ENCODE measurements around the gene FMR1.

The FMR1 gene

DNA sequence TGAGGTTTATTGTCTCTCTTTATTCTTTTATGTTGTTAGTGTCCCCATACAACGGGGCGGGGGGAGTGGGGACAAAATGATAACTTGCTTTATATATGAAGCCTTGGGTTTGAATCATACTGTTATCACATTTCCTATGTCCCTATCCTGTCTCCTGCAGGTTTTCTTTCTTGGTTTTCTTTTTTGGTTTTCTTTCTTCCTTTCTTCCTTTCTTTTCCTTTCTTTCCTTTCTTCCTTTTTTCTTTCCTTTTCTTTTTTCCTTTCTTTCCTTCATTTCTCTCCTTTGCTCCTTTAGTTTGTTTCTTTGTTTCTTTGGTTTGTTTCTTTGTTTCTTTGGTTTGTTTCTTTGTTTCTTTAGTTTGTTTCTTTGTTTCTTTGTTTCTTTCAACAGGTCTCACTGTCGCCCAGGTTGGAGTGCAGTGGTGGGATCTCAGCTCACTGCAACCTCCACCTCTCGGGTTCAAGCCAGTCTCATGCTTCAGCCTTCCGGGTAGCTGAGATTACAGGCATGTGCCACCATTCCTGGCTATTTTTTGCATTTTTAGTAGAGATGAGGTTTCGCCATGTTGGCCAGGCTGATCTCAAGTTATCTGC, 4.8 kb downstream of the FMR1 start:
- Histone ChIP-seq H3K4me1 (ENCODE audit: control insufficient read depth, insufficient read depth, low read length) (no peaks in the 10 kb centered on the region), H3K27ac (ENCODE audit: low read length) (no peak overlapping the region)

DNA sequence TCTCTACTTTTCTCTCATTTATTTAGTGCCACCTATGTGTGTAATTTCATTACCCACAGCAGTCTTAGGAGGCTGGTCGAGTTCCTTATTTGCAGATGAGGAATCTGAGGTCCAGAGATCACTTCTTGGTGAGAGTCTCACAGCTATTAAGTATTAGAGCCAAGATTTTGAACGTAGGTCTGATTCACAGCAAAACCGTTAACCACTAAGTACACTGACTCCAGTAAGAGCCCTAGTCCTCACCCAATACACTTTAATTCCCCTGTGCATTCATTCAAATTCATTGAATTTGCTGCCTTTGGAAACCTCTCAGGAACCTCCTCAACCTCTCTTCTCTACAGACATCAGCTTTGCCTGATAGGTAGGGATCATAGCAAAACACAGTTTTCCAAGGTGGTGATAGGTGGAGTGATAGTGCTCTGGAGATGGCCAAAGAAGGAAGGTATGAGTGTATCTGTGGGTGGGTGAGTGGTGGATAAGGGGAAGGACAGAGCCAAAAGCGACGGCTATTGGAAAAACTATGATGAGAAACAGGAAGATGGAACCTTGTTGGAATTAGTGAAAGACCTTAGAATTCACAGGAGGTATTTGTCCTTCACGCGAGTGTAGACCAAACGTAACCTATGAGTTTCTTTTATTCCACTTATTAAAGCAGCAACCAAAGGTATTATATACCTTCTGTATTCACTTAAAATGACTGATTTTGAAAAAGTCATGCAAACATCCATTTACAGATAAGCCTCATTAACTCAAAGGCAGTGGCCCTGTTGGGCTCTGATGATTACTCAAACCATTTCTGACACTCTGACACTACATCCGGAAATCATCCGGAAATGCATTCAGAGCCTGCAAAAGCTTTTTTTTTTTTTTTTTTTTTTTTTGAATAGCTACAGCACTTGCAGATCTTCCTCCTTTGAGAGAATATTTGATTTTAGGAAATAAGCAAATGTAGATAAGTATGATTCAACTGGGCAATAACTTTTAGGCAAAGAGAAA, 6.3 kb downstream of the FMR1 start:
- Histone ChIP-seq H3K27me3 (ENCODE audit: control insufficient read depth in 1 of 2, insufficient read depth in 2 of 2, low read length in 2 of 2) (no peaks in the 10 kb centered on the region), H3K4me3 (ENCODE audit: low read length in 2 of 2) (no peak overlapping the region), H3K36me3 (ENCODE audit: control insufficient read depth in 2 of 2, insufficient read depth in 2 of 2, low read length in 2 of 2) (no peaks in the 10 kb centered on the region), H3K9ac (ENCODE audit: low read length in 2 of 2) (no peak overlapping the region), H3K4me1 (ENCODE audit: control insufficient read depth, insufficient read depth, low read length) (no peaks in the 10 kb centered on the region), H3K9me3 (ENCODE audit: control insufficient read depth in 2 of 2, low read length in 2 of 2) (no peaks in the 10 kb centered on the region), H3K27ac (ENCODE audit: low read length) (no peak overlapping the region)

More for the DNA sequence above, 4.8 kb downstream of the FMR1 start:
- Histone ChIP-seq H3K9ac (ENCODE audit: low read length in 2 of 2) (no peak overlapping the region), H3K4me3 (ENCODE audit: low read length in 2 of 2) (no peak overlapping the region), H3K9me3 (ENCODE audit: control insufficient read depth in 2 of 2, low read length in 2 of 2) (no peaks in the 10 kb centered on the region), H3K27me3 (ENCODE audit: control insufficient read depth in 1 of 2, insufficient read depth in 2 of 2, low read length in 2 of 2) (no peaks in the 10 kb centered on the region), H3K36me3 (ENCODE audit: control insufficient read depth in 2 of 2, insufficient read depth in 2 of 2, low read length in 2 of 2) (no peaks in the 10 kb centered on the region)

DNA sequence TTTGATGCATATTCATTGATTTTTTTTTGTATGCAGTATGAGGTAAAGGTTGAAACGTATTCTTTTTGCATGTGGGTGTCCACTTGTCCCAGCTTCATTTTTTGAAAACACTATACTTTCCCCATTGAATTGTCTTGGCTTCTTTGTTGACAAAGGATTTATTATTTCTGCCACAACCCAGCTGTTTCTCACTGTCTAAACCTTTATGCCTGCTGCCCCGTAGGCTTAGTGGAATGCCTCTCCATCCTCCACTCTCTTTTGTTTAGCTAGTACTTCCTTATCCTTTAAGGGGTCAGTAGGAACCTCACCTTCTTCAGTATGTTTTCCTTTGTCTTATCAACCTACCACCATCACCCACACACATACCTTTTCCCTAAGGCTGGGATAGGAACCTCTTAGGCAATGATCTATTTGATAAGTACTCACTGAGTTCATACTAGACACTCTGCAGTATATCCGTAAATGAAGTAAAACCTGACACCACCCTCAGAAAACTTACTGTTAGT, 8.5 kb downstream of the FMR1 start:
- Histone ChIP-seq H3K27ac (ENCODE audit: low read length) (no peak overlapping the region), H3K27me3 (ENCODE audit: control insufficient read depth in 1 of 2, insufficient read depth in 2 of 2, low read length in 2 of 2) (no peaks in the 10 kb centered on the region), H3K4me3 (ENCODE audit: low read length in 2 of 2) (no peak overlapping the region), H3K36me3 (ENCODE audit: control insufficient read depth in 2 of 2, insufficient read depth in 2 of 2, low read length in 2 of 2) (no peaks in the 10 kb centered on the region), H3K9ac (ENCODE audit: low read length in 2 of 2) (no peak overlapping the region), H3K9me3 (ENCODE audit: control insufficient read depth in 2 of 2, low read length in 2 of 2) (no peaks in the 10 kb centered on the region), H3K4me1 (ENCODE audit: control insufficient read depth, insufficient read depth, low read length) (no peaks in the 10 kb centered on the region)

DNA sequence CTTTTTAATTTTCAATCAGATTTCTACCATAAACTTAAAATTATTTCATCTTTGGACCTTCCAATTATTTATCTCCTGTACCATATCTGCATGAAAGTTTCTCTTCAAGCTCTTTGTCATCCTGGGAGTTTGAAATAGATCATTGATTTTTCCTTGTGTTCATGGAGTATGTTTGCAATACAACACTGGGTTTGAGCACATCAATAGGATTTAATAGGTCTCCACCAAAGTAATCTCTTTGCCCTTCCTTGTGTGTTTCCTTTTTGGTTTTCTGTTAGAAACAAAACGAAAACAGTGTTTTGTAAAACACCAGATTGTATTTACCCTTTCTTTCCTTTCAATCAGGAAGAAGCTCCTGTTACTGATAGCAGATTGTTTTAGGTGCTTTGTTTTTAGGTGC, 11.9 kb downstream of the FMR1 start:
- H3K4me1 ChIP-seq (ENCODE audit: control insufficient read depth, insufficient read depth, low read length), result no peaks in the 10 kb centered on the region
- no peaks in the 10 kb centered on the region for H3K36me3 ChIP-seq (ENCODE audit: control insufficient read depth in 2 of 2, insufficient read depth in 2 of 2, low read length in 2 of 2)
- H3K9ac ChIP-seq (ENCODE audit: low read length in 2 of 2), result no peak overlapping the region

DNA sequence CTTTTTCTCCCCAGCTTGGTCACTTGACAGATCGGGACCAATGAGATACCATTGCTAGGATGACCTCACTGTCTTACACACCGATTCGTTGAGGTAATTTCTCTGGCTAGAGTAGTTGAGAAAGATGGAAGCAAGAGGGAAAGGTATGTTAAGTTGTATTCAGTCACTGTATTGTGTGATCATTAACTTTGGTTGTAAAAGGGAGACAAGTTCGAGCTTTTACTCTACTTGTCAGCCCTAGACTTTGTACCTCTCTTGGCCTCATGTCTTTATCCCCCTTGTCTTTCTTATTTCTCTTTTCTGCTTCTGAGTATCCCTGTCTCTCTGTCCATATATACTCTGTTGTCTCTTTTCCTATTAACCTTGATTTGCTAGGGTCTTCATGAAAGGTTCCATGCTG, 15.5 kb downstream of the FMR1 start:
- H3K4me3 ChIP-seq (ENCODE audit: low read length in 2 of 2), result no peak overlapping the region
- H3K27me3 ChIP-seq (ENCODE audit: control insufficient read depth in 1 of 2, insufficient read depth in 2 of 2, low read length in 2 of 2), result no peaks in the 10 kb centered on the region
- H3K9me3 ChIP-seq (ENCODE audit: control insufficient read depth in 2 of 2, low read length in 2 of 2), result no peaks in the 10 kb centered on the region
- no peaks in the 10 kb centered on the region for H3K4me1 ChIP-seq (ENCODE audit: control insufficient read depth, insufficient read depth, low read length)
- no peak overlapping the region for H3K9ac ChIP-seq (ENCODE audit: low read length in 2 of 2)
- no peak overlapping the region for H3K27ac ChIP-seq (ENCODE audit: low read length)
- no peaks in the 10 kb centered on the region for H3K36me3 ChIP-seq (ENCODE audit: control insufficient read depth in 2 of 2, insufficient read depth in 2 of 2, low read length in 2 of 2)

More for the DNA sequence above, 11.9 kb downstream of the FMR1 start:
- no peak overlapping the region for H3K27ac ChIP-seq (ENCODE audit: low read length)
- H3K27me3 ChIP-seq (ENCODE audit: control insufficient read depth in 1 of 2, insufficient read depth in 2 of 2, low read length in 2 of 2), result no peaks in the 10 kb centered on the region
- no peaks in the 10 kb centered on the region for H3K9me3 ChIP-seq (ENCODE audit: control insufficient read depth in 2 of 2, low read length in 2 of 2)
- H3K4me3 ChIP-seq (ENCODE audit: low read length in 2 of 2), result no peak overlapping the region

DNA sequence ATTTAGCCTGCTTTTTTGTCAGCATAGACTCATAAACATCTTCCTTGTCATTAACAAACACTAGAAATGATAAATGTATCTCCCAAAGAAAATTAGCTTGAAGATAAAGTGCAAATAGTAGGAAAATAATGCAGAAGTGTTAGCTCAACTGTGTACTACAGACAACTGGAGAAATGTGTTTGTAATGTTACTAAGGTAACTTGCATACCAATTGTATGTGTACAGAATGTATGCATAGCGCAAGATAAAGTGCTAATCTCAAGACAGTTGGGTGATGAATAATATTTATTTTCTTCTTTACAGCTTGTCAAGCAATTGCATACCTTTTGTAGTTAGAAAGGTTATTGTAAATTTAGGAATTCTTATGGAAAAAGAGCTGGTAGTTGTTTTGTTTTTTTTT, 22.1 kb downstream of the FMR1 start:
- H3K36me3 ChIP-seq (ENCODE audit: control insufficient read depth in 2 of 2, insufficient read depth in 2 of 2, low read length in 2 of 2), result peaks cover 3 to 4% of the 10 kb centered on the region in 2 donors
- H3K9me3 ChIP-seq (ENCODE audit: control insufficient read depth in 2 of 2, low read length in 2 of 2), result no peaks in the 10 kb centered on the region
- H3K4me3 ChIP-seq (ENCODE audit: low read length in 2 of 2), result no peak overlapping the region
- no peak overlapping the region for H3K9ac ChIP-seq (ENCODE audit: low read length in 2 of 2)
- H3K4me1 ChIP-seq (ENCODE audit: control insufficient read depth, insufficient read depth, low read length), result no peaks in the 10 kb centered on the region
- H3K27ac ChIP-seq (ENCODE audit: low read length), result no peak overlapping the region
- no peaks in the 10 kb centered on the region for H3K27me3 ChIP-seq (ENCODE audit: control insufficient read depth in 1 of 2, insufficient read depth in 2 of 2, low read length in 2 of 2)

DNA sequence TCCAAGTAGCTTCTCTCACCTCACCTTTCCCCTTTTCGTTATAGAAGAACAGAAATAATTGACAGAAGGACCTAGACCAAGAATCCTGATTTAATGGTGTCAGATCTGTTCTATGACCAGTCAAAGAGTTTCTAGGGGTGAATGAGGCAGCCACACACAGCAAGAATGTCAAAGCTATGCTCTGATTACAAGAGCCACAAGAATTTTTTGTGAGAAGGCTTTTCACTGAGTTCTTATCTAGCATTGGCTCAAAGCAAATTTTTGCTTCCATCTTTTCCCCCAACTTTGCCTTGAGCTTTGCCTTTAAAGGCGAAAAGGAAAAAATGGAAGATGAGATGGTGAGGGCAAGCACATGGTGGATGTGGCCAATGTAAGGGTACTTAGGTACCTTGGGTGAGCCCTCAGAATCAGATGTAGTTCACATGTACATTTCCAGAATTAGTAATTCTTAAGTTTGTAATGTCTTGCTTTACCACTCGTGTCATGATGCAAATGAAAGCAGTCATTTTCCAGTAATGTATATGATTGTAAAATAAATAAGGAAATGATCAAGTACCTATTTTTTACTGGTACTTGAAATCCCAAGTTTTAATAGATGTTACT, 23.5 kb downstream of the FMR1 start:
- peaks cover 3 to 4% of the 10 kb centered on the region in 2 donors for H3K36me3 ChIP-seq (ENCODE audit: control insufficient read depth in 2 of 2, insufficient read depth in 2 of 2, low read length in 2 of 2)
- no peak overlapping the region for H3K4me3 ChIP-seq (ENCODE audit: low read length in 2 of 2)
- H3K27ac ChIP-seq (ENCODE audit: low read length), result no peak overlapping the region
- H3K9ac ChIP-seq (ENCODE audit: low read length in 2 of 2), result no peak overlapping the region
- H3K9me3 ChIP-seq (ENCODE audit: control insufficient read depth in 2 of 2, low read length in 2 of 2), result no peaks in the 10 kb centered on the region
- H3K27me3 ChIP-seq (ENCODE audit: control insufficient read depth in 1 of 2, insufficient read depth in 2 of 2, low read length in 2 of 2), result no peaks in the 10 kb centered on the region
- H3K4me1 ChIP-seq (ENCODE audit: control insufficient read depth, insufficient read depth, low read length), result no peaks in the 10 kb centered on the region

DNA sequence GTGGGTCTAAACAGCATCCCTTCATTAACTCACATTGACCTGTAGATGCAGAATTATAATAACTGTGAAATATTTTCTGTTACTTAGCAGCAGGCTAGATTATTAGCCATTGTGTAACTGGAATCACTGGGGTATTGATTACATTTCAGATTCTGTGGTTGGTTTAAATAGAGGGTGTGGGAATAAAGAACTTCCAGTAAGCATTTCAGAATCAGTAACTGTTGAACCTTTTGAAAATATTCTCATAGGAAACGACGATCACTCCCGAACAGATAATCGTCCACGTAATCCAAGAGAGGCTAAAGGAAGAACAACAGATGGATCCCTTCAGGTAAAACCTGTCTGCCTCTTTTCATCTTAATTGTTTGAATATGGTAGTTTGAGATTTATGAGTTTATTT, 33.6 kb downstream of the FMR1 start:
- Histone ChIP-seq H3K9me3 (ENCODE audit: control insufficient read depth in 2 of 2, low read length in 2 of 2) (no peaks in the 10 kb centered on the region), H3K4me1 (ENCODE audit: control insufficient read depth, insufficient read depth, low read length) (no peaks in the 10 kb centered on the region), H3K36me3 (ENCODE audit: control insufficient read depth in 2 of 2, insufficient read depth in 2 of 2, low read length in 2 of 2) (peaks cover 3 to 11% of the 10 kb centered on the region in 2 donors), H3K4me3 (ENCODE audit: low read length in 2 of 2) (no peak overlapping the region), H3K9ac (ENCODE audit: low read length in 2 of 2) (no peak overlapping the region), H3K27ac (ENCODE audit: low read length) (no peak overlapping the region), H3K27me3 (ENCODE audit: control insufficient read depth in 1 of 2, insufficient read depth in 2 of 2, low read length in 2 of 2) (no peaks in the 10 kb centered on the region)

DNA sequence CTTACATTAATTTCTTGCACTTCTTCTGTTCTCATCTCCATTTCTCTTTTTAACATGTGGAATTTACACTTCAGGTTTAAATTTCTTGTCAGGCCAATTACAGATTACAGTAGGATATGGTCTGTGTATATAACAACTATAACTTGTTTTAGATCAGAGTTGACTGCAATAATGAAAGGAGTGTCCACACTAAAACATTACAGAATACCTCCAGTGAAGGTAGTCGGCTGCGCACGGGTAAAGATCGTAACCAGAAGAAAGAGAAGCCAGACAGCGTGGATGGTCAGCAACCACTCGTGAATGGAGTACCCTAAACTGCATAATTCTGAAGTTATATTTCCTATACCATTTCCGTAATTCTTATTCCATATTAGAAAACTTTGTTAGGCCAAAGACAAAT, 36.8 kb downstream of the FMR1 start:
- H3K4me1 ChIP-seq (ENCODE audit: control insufficient read depth, insufficient read depth, low read length), result no peaks in the 10 kb centered on the region
- H3K36me3 ChIP-seq (ENCODE audit: control insufficient read depth in 2 of 2, insufficient read depth in 2 of 2, low read length in 2 of 2), result peaks cover 3 to 8% of the 10 kb centered on the region in 2 donors
- H3K27me3 ChIP-seq (ENCODE audit: control insufficient read depth in 1 of 2, insufficient read depth in 2 of 2, low read length in 2 of 2), result no peaks in the 10 kb centered on the region
- no peaks in the 10 kb centered on the region for H3K9me3 ChIP-seq (ENCODE audit: control insufficient read depth in 2 of 2, low read length in 2 of 2)
- no peak overlapping the region for H3K27ac ChIP-seq (ENCODE audit: low read length)
- no peak overlapping the region for H3K9ac ChIP-seq (ENCODE audit: low read length in 2 of 2)
- H3K4me3 ChIP-seq (ENCODE audit: low read length in 2 of 2), result no peak overlapping the region

DNA sequence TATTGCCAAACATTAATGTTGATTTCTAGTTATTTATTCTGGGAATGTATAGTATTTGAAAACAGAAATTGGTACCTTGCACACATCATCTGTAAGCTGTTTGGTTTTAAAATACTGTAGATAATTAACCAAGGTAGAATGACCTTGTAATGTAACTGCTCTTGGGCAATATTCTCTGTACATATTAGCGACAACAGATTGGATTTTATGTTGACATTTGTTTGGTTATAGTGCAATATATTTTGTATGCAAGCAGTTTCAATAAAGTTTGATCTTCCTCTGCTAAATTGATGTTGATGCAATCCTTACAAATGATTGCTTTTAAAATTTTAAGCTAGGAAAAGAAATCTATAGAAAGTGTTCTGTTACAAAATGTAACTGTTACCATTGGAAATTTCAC, 38.6 kb downstream of the FMR1 start:
- Histone ChIP-seq H3K4me3 (ENCODE audit: low read length in 2 of 2) (no peak overlapping the region), H3K9me3 (ENCODE audit: control insufficient read depth in 2 of 2, low read length in 2 of 2) (no peaks in the 10 kb centered on the region), H3K36me3 (ENCODE audit: control insufficient read depth in 2 of 2, insufficient read depth in 2 of 2, low read length in 2 of 2) (peaks cover 0 to 7% of the 10 kb centered on the region in 2 donors), H3K27me3 (ENCODE audit: control insufficient read depth in 1 of 2, insufficient read depth in 2 of 2, low read length in 2 of 2) (no peaks in the 10 kb centered on the region), H3K9ac (ENCODE audit: low read length in 2 of 2) (no peak overlapping the region), H3K4me1 (ENCODE audit: control insufficient read depth, insufficient read depth, low read length) (no peaks in the 10 kb centered on the region), H3K27ac (ENCODE audit: low read length) (no peak overlapping the region)

All from stomach smooth muscle (tissue), 2 donors.